Cardiac muscle cell (in vitro differentiated cells and primary cell): Measurements from ENCODE around the gene AGMO. TPM values are rescaled to one million over a fixed set of nuclear protein-coding genes. Genes with fewer than 3 reads are reported as not detected.
"Not testable (repeated sequence)": the region's sequence is repeated elsewhere in the genome, so short reads cannot be mapped to it uniquely, and the experiment has no call there.

Source experiments
- DNase-seq, 2 donors: peaks; one replicate each; pipeline versions ENCODE4 v3.0.0 to v3.0.0-alpha.2; 2010 to 2017; ENCODE audit warnings: low read depth in 1 of 2, low spot score in 1 of 2
- H3K27ac ChIP-seq: fragments of 200-600 bp; sonication (generic); 2 replicates; pipeline ENCODE4 v1.5.1; 2016
- H3K27me3 ChIP-seq: fragments of 200-600 bp; sonication (generic); 2 replicates; pipeline ENCODE4 v1.6.0; 2016; ENCODE audit warnings: control low read depth
- H3K36me3 ChIP-seq: fragments of 200-600 bp; sonication (generic); 2 replicates; pipeline ENCODE4 v1.5.1; 2016; ENCODE audit warnings: control low read depth
- H3K4me1 ChIP-seq: fragments of 200-600 bp; sonication (generic); 2 replicates; pipeline ENCODE4 v1.8.1; 2017; ENCODE audit warnings: low read depth, mild to moderate bottlenecking, mixed run types
- H3K4me3 ChIP-seq: fragments of 200-600 bp; sonication (generic); 2 replicates; pipeline ENCODE4 v1.5.1; 2016; ENCODE audit warnings: mild to moderate bottlenecking
- H3K9me3 ChIP-seq: fragments of 200-600 bp; sonication (generic); 2 replicates; pipeline ENCODE4 v1.5.1; 2017; ENCODE audit warnings: low read depth, mild to moderate bottlenecking, control low read depth
- CTCF ChIP-seq: IDR thresholded peaks from 2 replicates; pipeline ENCODE4 v1.5.1; 2012; ENCODE audit warnings: low read depth, mild to moderate bottlenecking, low read length
- polyA plus RNA-seq: library from polyadenylated mRNA; unstranded; fragments of >200 nt; fragmentation: Nextera tagmentation; extraction: Ambion mirVana; gene quantifications from 2 replicates; pipeline ENCODE4 v1.2.1, GENCODE V29; 2016
- total RNA-seq: library from RNA; depleted of rRNA; stranded (reverse); fragments of >200 nt; gene quantifications from 2 replicates; pipeline ENCODE4 v1.2.3, GENCODE V29; 2016

AGMO gene
- total and polyA plus RNA-seq, 2 experiments from 2014 or later: 0.16 TPM; not detected in 1

DNA sequence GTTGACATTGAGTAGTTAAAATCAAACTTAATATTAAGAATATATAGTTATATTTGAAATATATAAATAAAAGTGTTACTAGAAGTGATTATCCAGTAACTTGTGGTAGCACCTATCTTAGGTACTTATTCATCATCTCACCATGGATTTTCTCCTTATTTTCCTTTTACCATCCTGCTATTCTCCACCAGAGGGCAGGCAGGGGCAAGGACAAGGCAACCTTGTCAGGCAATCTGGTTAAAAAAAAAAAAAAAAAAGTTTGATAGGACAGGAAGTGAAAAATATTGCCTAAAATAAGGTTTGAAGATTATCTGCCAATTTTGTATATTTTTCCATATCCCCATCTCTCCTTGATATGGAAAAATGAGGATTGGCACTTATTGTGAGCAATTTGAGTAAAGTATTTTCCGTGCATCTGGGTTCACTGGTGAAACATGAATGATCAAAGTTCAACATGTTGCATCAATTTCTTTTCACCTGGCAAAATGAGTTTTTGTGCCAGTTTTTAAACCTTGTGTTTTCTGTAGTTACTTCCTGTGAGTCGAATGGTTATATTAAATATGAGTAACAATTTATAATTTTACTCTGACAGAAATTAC is 256.7 kb downstream of the AGMO start:
- Histone ChIP-seq H3K4me3 (no peak overlapping the region), H3K27me3 (no peaks in the 10 kb centered on the region), H3K27ac (no peak overlapping the region), H3K36me3 (no peaks in the 10 kb centered on the region), H3K9me3 (no peaks in the 10 kb centered on the region), H3K4me1 (peaks cover 2% of the 10 kb centered on the region)
- peak; percentile 89 for TF ChIP-seq CTCF
- peak; percentile 64 to 69 for DNase-seq

DNA sequence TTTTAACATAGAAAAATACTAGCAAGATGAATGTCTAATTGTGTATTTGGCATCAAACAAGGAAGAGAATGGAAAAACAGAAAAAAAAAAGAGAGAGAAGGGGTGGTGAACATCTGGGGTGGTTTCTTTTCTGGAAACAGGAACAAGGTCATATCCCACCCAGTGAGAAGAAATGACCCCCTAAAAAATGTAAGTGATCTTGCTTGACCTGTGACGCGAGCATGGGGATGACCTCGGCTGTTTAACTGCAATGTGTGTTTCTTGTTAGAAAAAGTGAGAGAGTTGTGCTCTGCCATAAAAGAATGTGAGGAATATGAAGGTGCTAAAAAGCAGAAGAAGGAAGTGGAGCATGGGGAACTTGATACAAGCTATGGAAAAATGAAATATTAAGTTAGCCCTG is 258.5 kb downstream of the AGMO start:
- no peak for TF ChIP-seq CTCF

GRCh38 chr7:15300986-15301385 is 260.8 kb downstream of the AGMO start:
- H3K27ac ChIP-seq, H3K36me3 ChIP-seq, H3K4me1 ChIP-seq, DNase-seq, H3K27me3 ChIP-seq, H3K9me3 ChIP-seq, H3K4me3 ChIP-seq: not testable (repeated sequence)

More for the DNA sequence above, 258.5 kb downstream of the AGMO start:
- Histone ChIP-seq H3K27ac (no peak overlapping the region), H3K4me1 (peaks cover 2% of the 10 kb centered on the region), H3K36me3 (no peaks in the 10 kb centered on the region), H3K4me3 (no peak overlapping the region), H3K9me3 (no peaks in the 10 kb centered on the region), H3K27me3 (no peaks in the 10 kb centered on the region)
- DNase-seq: no peak

DNA sequence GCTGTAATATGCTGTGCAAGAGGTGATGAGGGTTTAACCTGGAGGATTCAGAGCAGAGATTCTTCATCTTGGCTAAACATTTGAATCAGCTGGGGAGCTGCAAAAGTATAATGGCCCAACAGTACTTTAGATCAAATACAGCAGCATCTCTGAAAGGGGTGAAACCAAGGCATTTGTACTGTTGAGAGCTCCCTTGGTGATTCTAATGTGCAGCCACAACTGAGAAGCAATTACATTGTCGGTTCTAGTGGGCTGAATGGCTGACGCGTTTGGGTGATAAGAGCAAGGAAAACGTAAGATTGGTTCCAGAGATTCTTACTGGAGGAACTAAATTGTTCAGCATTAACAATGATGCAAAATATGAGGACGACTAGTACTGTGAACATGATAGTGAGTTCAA is 269.7 kb downstream of the AGMO start:
- no peaks in the 10 kb centered on the region for H3K9me3 ChIP-seq
- H3K4me1 ChIP-seq: no peaks in the 10 kb centered on the region
- TF ChIP-seq CTCF: no peak
- no peaks in the 10 kb centered on the region for H3K27me3 ChIP-seq
- H3K27ac ChIP-seq: no peak overlapping the region
- H3K4me3 ChIP-seq: no peak overlapping the region
- DNase-seq: peak in 1 of 2 donors; percentile 6
- H3K36me3 ChIP-seq: no peaks in the 10 kb centered on the region

- TF ChIP-seq CTCF: no peak
- no peak overlapping the region for H3K27ac ChIP-seq
- peak in 1 of 2 donors; percentile 5 for DNase-seq
- H3K9me3 ChIP-seq: no peaks in the 10 kb centered on the region
- no peaks in the 10 kb centered on the region for H3K36me3 ChIP-seq
- H3K4me1 ChIP-seq: no peaks in the 10 kb centered on the region
- H3K4me3 ChIP-seq: no peak overlapping the region
- no peaks in the 10 kb centered on the region for H3K27me3 ChIP-seq
Measured at GRCh38 chr7:15291699-15292098, 270.1 kb downstream of the AGMO start.

- Histone ChIP-seq H3K27me3 (no peaks in the 10 kb centered on the region), H3K9me3 (no peaks in the 10 kb centered on the region), H3K27ac (no peak overlapping the region), H3K4me1 (no peaks in the 10 kb centered on the region), H3K36me3 (no peaks in the 10 kb centered on the region), H3K4me3 (no peak overlapping the region)
- DNase-seq: peak in 1 of 2 donors; percentile 70
- TF ChIP-seq CTCF: no peak
Measured at GRCh38 chr7:15288741-15289140, 273.1 kb downstream of the AGMO start.
